Medulla oblongata (tissue), 1 donor: ENCODE results near the gene BSCL2.
A peak's percentile ranks its signal among the peaks of the same experiment; 100 is the strongest.
"Not testable (repeated sequence)": the region's sequence is repeated elsewhere in the genome, so short reads cannot be mapped to it uniquely, and the experiment has no call there.

Experiments
- DNase-seq: peaks from one replicate; pipeline ENCODE4 v3.0.0-alpha.2; 2015; ENCODE audit errors: extremely low spot score

The BSCL2 gene

DNA sequence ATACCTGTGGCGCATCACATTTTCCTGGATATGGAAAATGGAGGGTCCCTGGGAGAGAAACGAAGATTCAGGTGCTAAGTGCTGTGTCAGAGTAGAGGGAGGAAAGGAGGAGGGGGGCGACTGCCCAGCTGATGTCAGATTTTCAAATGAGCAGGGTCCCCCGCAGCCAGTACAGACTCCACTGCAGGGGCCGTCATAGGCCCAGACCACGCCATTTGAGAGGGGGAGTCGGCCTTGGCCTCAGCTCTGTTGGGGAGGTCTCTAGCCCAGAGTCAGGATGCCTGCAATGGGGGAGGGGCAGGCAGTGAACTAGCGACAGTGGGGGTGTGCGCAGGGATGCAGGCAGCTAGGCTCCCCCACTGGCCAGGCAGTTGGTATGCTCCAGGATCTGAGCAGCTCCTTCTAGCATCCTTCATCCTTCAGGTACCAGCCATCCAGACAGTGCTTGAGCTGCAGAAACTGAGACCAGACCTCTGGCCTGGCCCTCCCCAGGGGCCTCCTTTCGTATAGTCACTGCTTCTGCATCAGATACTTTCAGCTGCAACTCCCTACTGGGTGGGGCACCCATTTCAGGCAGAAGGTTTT is at the start of gene BSCL2, which contains the start of gene GNG3:
BSCL2 (minus strand) TSS at position 148 of the 585 bp plus-strand sequence. CDS start 229 bp downstream, outside the sequence.
GNG3 (plus strand) TSS at position 400 of the 585 bp plus-strand sequence. CDS start 620 bp downstream, outside the sequence.
- peak; percentile 62 for DNase-seq

- peak; percentile 52 for DNase-seq
Observed at GRCh38 chr11:62755086-62755615, 47.9 kb upstream of the BSCL2 start.

GRCh38 chr11:62753736-62754603 is 46.7 kb upstream of the BSCL2 start, which contains the start of gene ZBTB3:
ZBTB3 (minus strand) TSS chr11:62754160; CDS start chr11:62753664, 496 bp downstream.
- DNase-seq, result peak; percentile 100

- DNase-seq, result no peak
Observed at GRCh38 chr11:62752994-62753735, 45.9 kb upstream of the BSCL2 start.

DNA sequence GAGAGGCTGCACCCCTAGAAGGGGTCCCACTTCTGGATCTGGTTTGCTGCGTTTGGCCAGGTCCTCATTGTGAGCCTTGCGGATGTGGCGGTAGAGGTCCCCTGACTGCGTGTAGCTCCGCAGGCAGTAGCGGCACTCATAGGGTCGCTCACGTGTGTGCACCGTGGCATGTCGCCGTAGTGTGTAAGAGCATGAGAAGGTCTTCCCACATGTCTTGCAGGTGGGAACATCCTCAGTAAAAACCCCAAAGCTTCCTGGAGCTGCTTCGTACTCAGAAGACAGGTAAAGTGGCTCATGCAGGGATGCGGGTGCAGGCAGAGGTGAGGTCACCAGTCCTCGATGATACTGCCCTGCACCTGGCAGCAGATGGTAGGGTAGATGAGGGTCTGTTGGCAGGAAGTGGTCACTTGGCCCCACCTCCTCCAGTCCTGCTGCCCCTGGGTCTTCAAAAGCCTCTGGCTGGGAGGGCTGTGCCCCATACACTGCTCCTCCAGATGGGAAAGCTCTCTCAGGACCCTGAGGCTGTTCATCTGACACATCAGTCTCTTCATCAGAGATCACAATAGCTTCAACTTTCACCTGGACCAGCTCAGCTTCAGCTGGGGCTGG is 45.1 kb upstream of the BSCL2 start:
- DNase-seq, result no peak

DNA sequence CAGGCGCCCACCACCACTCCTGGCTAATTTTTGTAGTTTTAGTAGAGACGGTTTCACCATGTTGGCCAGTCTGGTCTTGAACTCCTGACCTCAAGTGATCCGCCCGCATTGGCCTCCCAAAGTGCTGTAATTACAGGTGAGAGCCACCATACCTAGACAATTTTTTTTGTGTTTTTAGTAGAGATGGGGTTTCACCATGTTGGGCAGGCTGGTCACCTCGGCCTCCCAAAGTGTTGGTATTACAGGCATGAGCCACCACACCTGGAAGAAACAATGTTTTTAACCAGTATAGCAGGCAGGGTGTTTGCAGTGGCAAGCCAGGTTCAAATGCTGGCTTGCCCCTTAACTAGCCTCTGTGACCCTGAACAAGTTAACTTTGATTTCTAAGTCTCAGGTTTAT is 42.7 kb upstream of the BSCL2 start:
- DNase-seq, result not testable (repeated sequence)

- DNase-seq, result peak; percentile 49
Observed at GRCh38 chr11:62747475-62748160, 40.4 kb upstream of the BSCL2 start.

DNA sequence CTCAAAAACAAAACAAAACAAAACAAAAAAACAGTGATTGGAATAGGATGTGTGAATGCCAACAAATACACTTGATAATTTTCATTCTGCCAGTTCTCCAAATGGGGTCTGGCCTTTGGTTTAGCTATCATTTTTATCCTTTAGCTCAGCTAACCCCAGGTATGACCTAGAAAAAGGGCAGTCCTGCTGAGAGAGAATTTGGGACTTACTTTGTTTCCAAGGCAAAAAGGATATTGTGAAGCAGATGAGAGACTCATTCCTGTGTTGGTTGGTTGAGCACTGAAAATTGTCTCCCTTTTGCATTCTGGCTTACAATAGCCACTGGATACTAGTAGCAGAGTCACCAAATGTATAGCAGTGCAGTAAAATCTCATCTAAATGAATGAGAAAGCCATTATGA is 30.0 kb upstream of the BSCL2 start:
- no peak for DNase-seq

DNA sequence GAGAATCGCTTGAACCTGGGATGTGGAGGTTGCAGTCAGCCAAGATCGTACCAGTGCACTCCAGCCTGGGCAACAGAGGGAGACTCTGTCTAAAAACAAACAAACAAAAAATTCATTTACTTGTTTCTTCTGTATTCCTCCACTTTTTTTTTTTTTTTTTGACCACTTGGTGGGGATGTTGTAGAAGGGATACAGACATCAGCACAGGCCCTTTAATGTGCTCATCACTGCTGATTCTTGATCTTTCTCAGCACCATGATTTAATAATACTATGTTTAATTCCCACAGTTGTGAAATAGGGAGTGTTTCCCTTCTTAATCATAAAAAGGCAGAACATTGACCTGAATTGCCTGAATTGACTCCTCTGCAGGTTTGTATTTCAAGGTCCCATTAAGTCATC is 25.6 kb upstream of the BSCL2 start:
- peak; percentile 32 for DNase-seq

- not testable (repeated sequence) for DNase-seq
Observed at GRCh38 chr11:62730076-62730475, 22.9 kb upstream of the BSCL2 start.

GRCh38 chr11:62728171-62728988 is 21.2 kb upstream of the BSCL2 start, which contains the start of gene TTC9C:
TTC9C (plus strand) TSS chr11:62728486; CDS start chr11:62728849, 363 bp downstream.
- peak; percentile 95 for DNase-seq

- DNase-seq, result peak; percentile 99
Observed at GRCh38 chr11:62727872-62728170, 20.6 kb upstream of the BSCL2 start.

- peak; percentile 99 for DNase-seq
Observed at GRCh38 chr11:62727165-62727871, 20.1 kb upstream of the BSCL2 start, which contains the start of gene HNRNPUL2. HNRNPUL2 (minus strand) TSS chr11:62727457; CDS start chr11:62727156, 301 bp downstream.

- no peak for DNase-seq
Observed at GRCh38 chr11:62726915-62727164, 19.6 kb upstream of the BSCL2 start.

DNA sequence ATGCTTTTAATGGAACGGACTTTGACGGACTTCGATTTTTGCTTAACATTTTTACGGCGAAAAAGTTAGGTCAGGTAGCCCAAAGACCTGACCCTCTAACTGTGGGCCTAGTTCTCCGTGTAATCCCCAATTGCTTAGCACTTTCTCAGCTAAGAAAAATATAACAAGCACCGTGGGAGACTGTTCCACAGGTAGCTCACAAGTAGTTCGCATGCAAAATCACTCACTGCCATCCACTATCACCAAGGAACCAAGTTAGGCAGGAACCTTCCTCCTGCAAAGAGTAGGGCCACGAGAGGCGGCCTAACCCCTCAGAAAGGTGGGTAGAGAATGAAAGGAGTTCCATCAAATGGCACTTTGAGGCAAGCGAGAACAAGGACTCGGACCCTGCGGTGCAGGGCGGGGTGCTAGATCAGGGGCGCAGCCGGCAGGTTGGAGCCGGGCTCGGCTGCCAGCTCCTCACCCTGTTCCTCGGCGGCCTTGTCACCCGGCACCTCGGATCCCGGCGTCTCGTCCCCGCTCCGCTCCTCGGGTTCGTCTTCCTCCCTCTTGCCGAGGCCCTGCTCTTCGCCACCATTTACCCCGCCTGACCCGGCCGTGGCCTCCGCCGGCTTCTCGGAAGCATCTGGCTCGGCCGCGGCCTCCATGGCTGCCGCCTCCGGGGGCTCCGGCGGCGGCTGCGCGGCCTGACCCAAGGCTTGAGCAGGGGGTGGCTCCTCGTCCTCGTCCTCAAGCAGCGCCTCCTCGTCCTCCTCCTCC is 19.1 kb upstream of the BSCL2 start:
- no peak for DNase-seq

DNA sequence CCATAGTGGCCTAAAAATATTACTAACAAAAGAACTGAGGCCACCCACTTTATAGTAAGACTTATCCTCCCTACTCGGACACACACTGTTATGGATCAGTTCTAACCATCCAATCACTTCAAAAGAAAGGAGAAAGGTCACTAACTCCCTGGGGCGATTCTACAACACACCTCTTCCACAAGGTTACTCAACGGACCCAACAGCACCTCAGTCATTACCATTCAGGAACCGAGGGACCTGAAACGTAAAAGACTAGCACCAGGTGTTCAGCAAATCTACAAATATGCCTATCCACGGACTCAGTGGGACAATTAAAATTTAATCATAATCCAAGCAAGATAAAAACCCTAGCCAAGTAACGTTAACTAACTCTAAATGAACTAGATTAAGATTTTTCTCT is 18.4 kb upstream of the BSCL2 start:
- no peak for DNase-seq

- no peak for DNase-seq
Observed at GRCh38 chr11:62724171-62724570, 16.9 kb upstream of the BSCL2 start.

GRCh38 chr11:62721994-62722393 is 14.8 kb upstream of the BSCL2 start:
- no peak for DNase-seq
